Measurements from ENCODE around the gene HOXA13.

The HOXA13 gene

GRCh38 chr7:27198871-27199801 lies 755 bp downstream of the HOXA13 start:
- no peak for TF ChIP-seq Cebpa-rat (IDR thresholded peaks at IDR 0.05)
- peak overlapping the region; percentile 62 to 99 (median 96) for H3K4me2 ChIP-seq
- H3K27ac ChIP-seq, result no peak overlapping the region
- peaks cover 0 to 95% (median 66%) of the 10 kb centered on the region in 11 experiments; a peak in 19 of 22 replicates for H4K20me1 ChIP-seq
- peak overlapping the region in 7 of 11 experiments; percentile 6 to 55 (median 46); a peak in 8 of 22 replicates for H3K9ac ChIP-seq
- no peaks in the 10 kb centered on the region for H3K9me3 ChIP-seq (replicated peaks in 1 of 11)
- H3K4me1 ChIP-seq, result peaks cover 22 to 38% (median 29%) of the 10 kb centered on the region in 10 experiments; a peak in 19 of 20 replicates
- H3K27me3 ChIP-seq, result peaks cover 100% of the 10 kb centered on the region in 11 experiments
- no peaks in the 10 kb centered on the region for H3K36me3 ChIP-seq
- peak overlapping the region; percentile 45 to 74 (median 65) for H3K4me3 ChIP-seq

GRCh38 chr7:27198138-27198841 lies 1.6 kb downstream of the HOXA13 start:
- Histone ChIP-seq H3K9me3 (replicated peaks in 1 of 11) (no peaks in the 10 kb centered on the region), H3K4me1 (peaks cover 22 to 46% (median 29%) of the 10 kb centered on the region in 10 experiments; a peak in 19 of 20 replicates), H3K27ac (no peak overlapping the region), H3K4me2 (peak overlapping the region in 3 of 11 experiments; percentile 11 to 95 (median 93); a peak in 4 of 22 replicates), H3K9ac (no peak overlapping the region), H3K36me3 (no peaks in the 10 kb centered on the region), H4K20me1 (peaks cover 0 to 95% (median 64%) of the 10 kb centered on the region in 11 experiments; a peak in 19 of 22 replicates), H3K27me3 (peaks cover 100% of the 10 kb centered on the region in 11 experiments), H3K4me3 (peak overlapping the region in 2 of 10 experiments; percentile 65 to 71; a peak in 3 of 20 replicates)
- TF ChIP-seq Cebpa-rat (IDR thresholded peaks at IDR 0.05), result no peak

GRCh38 chr7:27197137-27198042 lies 2.5 kb downstream of the HOXA13 start:
- Histone ChIP-seq H4K20me1 (peaks cover 0 to 95% (median 66%) of the 10 kb centered on the region in 11 experiments; a peak in 19 of 22 replicates), H3K4me2 (peak overlapping the region in 1 of 11 experiments; percentile 93; a peak in 1 of 22 replicates), H3K4me1 (peaks cover 22 to 50% (median 31%) of the 10 kb centered on the region in 10 experiments; a peak in 19 of 20 replicates), H3K9me3 (replicated peaks in 1 of 11) (peaks cover 0 to 1% (median 0%) of the 10 kb centered on the region in 11 experiments; a peak in 3 of 22 replicates), H3K27ac (no peak overlapping the region), H3K4me3 (no peak overlapping the region), H3K27me3 (peaks cover 100% of the 10 kb centered on the region in 11 experiments), H3K9ac (no peak overlapping the region), H3K36me3 (no peaks in the 10 kb centered on the region)
- TF ChIP-seq Cebpa-rat (IDR thresholded peaks at IDR 0.05), result no peak

GRCh38 chr7:27196287-27196767 lies 3.6 kb downstream of the HOXA13 start:
- Histone ChIP-seq H3K4me1 (peaks cover 21 to 39% (median 26%) of the 10 kb centered on the region in 10 experiments; a peak in 19 of 20 replicates), H3K27me3 (peaks cover 100% of the 10 kb centered on the region in 11 experiments), H3K9me3 (replicated peaks in 1 of 11) (peaks cover 0 to 10% (median 0%) of the 10 kb centered on the region in 11 experiments; a peak in 3 of 22 replicates), H4K20me1 (peaks cover 0 to 95% (median 70%) of the 10 kb centered on the region in 11 experiments; a peak in 19 of 22 replicates), H3K36me3 (no peaks in the 10 kb centered on the region), H3K9ac (no peak overlapping the region), H3K4me2 (peak overlapping the region in 1 of 11 experiments; percentile 22; a peak in 2 of 22 replicates), H3K4me3 (no peak overlapping the region), H3K27ac (no peak overlapping the region)
- no peak for TF ChIP-seq Cebpa-rat (IDR thresholded peaks at IDR 0.05)

- no peak for TF ChIP-seq Cebpa-rat (IDR thresholded peaks at IDR 0.05)
- Histone ChIP-seq H3K9ac (no peak overlapping the region), H3K4me1 (peaks cover 8 to 27% (median 12%) of the 10 kb centered on the region in 10 experiments; a peak in 19 of 20 replicates), H3K9me3 (replicated peaks in 1 of 11) (peaks cover 0 to 13% (median 0%) of the 10 kb centered on the region in 11 experiments; a peak in 3 of 22 replicates), H3K36me3 (no peaks in the 10 kb centered on the region), H3K4me3 (no peak overlapping the region), H3K27me3 (peaks cover 100% of the 10 kb centered on the region in 11 experiments), H4K20me1 (peaks cover 0 to 95% (median 72%) of the 10 kb centered on the region in 11 experiments; a peak in 19 of 22 replicates), H3K27ac (no peak overlapping the region), H3K4me2 (no peak overlapping the region)
Observed at GRCh38 chr7:27194686-27195379, 5.1 kb downstream of the HOXA13 start.

- Histone ChIP-seq H3K4me3 (no peak overlapping the region), H3K4me1 (peaks cover 1 to 24% (median 3%) of the 10 kb centered on the region in 10 experiments; a peak in 19 of 20 replicates), H3K27me3 (peaks cover 100% of the 10 kb centered on the region in 11 experiments), H3K4me2 (0 out of 22 replicates have a peak overlapping the region, but pooled peaks of 1 of the 11 experiments have one; percentile 87), H3K27ac (no peak overlapping the region), H3K9ac (no peak overlapping the region), H4K20me1 (peaks cover 0 to 95% (median 73%) of the 10 kb centered on the region in 11 experiments; a peak in 19 of 22 replicates), H3K9me3 (replicated peaks in 1 of 11) (peaks cover 0 to 17% (median 0%) of the 10 kb centered on the region in 11 experiments; a peak in 3 of 22 replicates), H3K36me3 (no peaks in the 10 kb centered on the region)
- TF ChIP-seq Cebpa-rat (IDR thresholded peaks at IDR 0.05), result no peak
Observed at GRCh38 chr7:27194002-27194352, 5.9 kb downstream of the HOXA13 start.

- Histone ChIP-seq H3K9ac (no peak overlapping the region), H4K20me1 (peaks cover 0 to 95% (median 73%) of the 10 kb centered on the region in 11 experiments; a peak in 19 of 22 replicates), H3K27me3 (peaks cover 100% of the 10 kb centered on the region in 11 experiments), H3K4me3 (peak overlapping the region in 3 of 10 experiments; percentile 32 to 50 (median 43); a peak in 5 of 20 replicates), H3K27ac (no peak overlapping the region), H3K4me1 (peaks cover 0 to 24% (median 6%) of the 10 kb centered on the region in 10 experiments; a peak in 10 of 20 replicates), H3K36me3 (no peaks in the 10 kb centered on the region), H3K4me2 (peak overlapping the region in 4 of 11 experiments; percentile 52 to 87 (median 73); a peak in 7 of 22 replicates), H3K9me3 (replicated peaks in 1 of 11) (peaks cover 0 to 19% (median 0%) of the 10 kb centered on the region in 11 experiments; a peak in 3 of 22 replicates)
- no peak for TF ChIP-seq Cebpa-rat (IDR thresholded peaks at IDR 0.05)
Observed at GRCh38 chr7:27193335-27194001, 6.4 kb downstream of the HOXA13 start.
